Measurements from ENCODE around the gene CAMK2A.

CAMK2A gene

DNA sequence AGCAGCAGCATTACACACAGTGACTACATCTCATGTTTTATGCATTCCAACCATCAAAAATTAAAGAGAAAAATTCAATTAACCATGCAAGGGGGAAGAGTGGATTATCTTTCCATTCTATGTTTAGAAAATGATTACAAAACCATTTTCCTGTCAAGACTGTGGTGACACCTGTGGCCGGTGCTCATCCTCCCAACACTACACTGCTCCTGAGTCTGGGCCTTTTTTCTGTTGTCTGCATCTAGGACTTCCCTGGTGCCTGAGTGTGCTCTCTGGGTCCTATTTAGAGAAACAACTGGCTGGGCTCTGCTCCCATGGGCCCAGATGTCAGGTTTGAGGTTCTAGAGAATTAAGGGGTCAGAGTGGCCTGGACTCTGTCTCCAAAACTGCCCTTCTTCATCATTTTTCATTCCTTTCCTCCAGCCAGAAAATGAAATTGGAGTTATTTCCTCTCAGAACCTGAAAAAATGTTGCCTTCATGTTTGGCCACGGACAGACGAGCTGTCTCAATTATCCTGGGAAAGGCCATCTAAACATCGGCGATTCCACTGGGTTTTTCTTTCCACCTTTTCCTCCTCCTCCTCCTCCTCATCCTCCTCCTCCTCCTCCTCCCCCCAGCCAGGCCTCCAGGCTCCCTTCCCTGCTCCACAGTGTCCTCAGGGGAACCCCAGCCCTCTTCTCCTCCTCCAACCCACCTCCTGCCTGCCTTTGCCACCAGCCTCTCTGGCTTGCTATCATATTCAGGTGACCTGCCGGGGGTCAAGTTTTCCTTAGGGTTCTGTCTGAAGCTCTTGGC is 24.5 kb upstream of the CAMK2A start:
- Histone ChIP-seq H3K27me3 (ENCODE audit: control insufficient read depth, low read length) (peaks cover 28% of the 10 kb centered on the region), H3K36me3 (ENCODE audit: control insufficient read depth, low read length) (no peaks in the 10 kb centered on the region), H3K4me1 (ENCODE audit: control insufficient read depth, low read length) (no peaks in the 10 kb centered on the region), H3K4me3 (ENCODE audit: low read length) (no peak overlapping the region), H3K9me2 (replicated peaks; ENCODE audit: control insufficient read depth, low read length) (no peaks in the 10 kb centered on the region), H4K20me1 (ENCODE audit: control insufficient read depth, insufficient read depth, low read depth, low read length) (no peaks in the 10 kb centered on the region), H3K27ac (ENCODE audit: low read depth, low read length) (no peak overlapping the region), H3K4me2 (ENCODE audit: low read length) (no peak overlapping the region), H3F3A (ENCODE audit: control insufficient read depth, insufficient read depth) (no peaks in the 10 kb centered on the region), H3K79me2 (ENCODE audit: control insufficient read depth, low read length) (no peaks in the 10 kb centered on the region), H3K9me3 (ENCODE audit: control insufficient read depth, insufficient read depth, low read length) (no peaks in the 10 kb centered on the region)
- no peak for TF ChIP-seq EZH2phosphoT487 (IDR thresholded peaks at IDR 0.05; ENCODE audit: borderline replicate concordance, low read length)
- TF ChIP-seq, protein P1, sequence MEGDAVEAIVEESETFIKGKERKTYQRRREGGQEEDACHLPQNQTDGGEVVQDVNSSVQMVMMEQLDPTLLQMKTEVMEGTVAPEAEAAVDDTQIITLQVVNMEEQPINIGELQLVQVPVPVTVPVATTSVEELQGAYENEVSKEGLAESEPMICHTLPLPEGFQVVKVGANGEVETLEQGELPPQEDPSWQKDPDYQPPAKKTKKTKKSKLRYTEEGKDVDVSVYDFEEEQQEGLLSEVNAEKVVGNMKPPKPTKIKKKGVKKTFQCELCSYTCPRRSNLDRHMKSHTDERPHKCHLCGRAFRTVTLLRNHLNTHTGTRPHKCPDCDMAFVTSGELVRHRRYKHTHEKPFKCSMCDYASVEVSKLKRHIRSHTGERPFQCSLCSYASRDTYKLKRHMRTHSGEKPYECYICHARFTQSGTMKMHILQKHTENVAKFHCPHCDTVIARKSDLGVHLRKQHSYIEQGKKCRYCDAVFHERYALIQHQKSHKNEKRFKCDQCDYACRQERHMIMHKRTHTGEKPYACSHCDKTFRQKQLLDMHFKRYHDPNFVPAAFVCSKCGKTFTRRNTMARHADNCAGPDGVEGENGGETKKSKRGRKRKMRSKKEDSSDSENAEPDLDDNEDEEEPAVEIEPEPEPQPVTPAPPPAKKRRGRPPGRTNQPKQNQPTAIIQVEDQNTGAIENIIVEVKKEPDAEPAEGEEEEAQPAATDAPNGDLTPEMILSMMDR (IDR thresholded peaks at IDR 0.05; ENCODE audit: low read depth, low read length, poor library complexity, severe bottlenecking): no peak

DNA sequence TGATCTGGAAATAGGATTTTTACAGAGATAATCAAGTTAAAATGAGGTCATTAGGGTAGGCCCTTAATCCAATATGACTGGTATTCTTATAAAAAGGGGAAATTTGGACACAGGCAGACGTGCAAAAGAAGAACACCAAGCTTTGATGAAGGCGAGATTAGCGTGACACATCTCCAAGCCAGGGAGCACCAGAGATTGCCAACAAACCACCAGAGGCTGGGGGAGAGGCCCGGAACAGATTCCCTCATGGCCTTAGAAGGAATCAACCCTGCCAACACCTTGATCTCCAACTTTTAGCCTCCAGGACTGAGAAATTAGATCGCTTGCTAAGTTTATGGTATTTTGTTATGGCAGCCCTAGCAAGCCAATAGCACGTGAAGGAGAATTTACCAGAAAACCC is 23.9 kb upstream of the CAMK2A start:
- H3K36me3 ChIP-seq (ENCODE audit: control insufficient read depth, low read length): no peaks in the 10 kb centered on the region
- no peaks in the 10 kb centered on the region for H3F3A ChIP-seq (ENCODE audit: control insufficient read depth, insufficient read depth)
- no peaks in the 10 kb centered on the region for H3K4me1 ChIP-seq (ENCODE audit: control insufficient read depth, low read length)
- no peaks in the 10 kb centered on the region for H3K9me3 ChIP-seq (ENCODE audit: control insufficient read depth, insufficient read depth, low read length)
- no peak overlapping the region for H3K27ac ChIP-seq (ENCODE audit: low read depth, low read length)
- H3K4me2 ChIP-seq (ENCODE audit: low read length): no peak overlapping the region
- H4K20me1 ChIP-seq (ENCODE audit: control insufficient read depth, insufficient read depth, low read depth, low read length): no peaks in the 10 kb centered on the region
- no peak for TF ChIP-seq EZH2phosphoT487 (IDR thresholded peaks at IDR 0.05; ENCODE audit: borderline replicate concordance, low read length)
- TF ChIP-seq, protein P1 (IDR thresholded peaks at IDR 0.05; ENCODE audit: low read depth, low read length, poor library complexity, severe bottlenecking): no peak
- no peaks in the 10 kb centered on the region for H3K9me2 ChIP-seq (replicated peaks; ENCODE audit: control insufficient read depth, low read length)
- peaks cover 28% of the 10 kb centered on the region for H3K27me3 ChIP-seq (ENCODE audit: control insufficient read depth, low read length)
- no peak overlapping the region for H3K4me3 ChIP-seq (ENCODE audit: low read length)
- H3K79me2 ChIP-seq (ENCODE audit: control insufficient read depth, low read length): no peaks in the 10 kb centered on the region

DNA sequence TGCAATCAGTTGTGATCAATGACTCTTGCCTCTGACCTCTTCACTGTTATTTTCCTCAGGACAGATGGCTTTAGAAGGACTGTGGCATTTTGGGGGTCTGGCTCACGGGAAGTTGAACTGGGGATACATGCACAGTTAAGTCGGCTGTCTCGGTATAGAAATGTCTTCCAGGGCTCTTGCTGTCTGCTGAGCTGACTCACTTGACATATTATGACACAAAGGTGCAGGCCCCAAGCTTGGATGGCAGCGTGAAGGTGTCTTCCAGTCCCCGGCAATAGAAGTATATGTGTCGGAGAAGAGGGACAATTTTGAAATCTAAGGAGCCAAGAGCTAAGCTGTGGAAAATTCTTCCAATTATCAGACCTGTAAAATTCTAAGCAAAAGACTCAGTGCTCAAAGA is 22.9 kb upstream of the CAMK2A start:
- H3K36me3 ChIP-seq (ENCODE audit: control insufficient read depth, low read length): no peaks in the 10 kb centered on the region
- H4K20me1 ChIP-seq (ENCODE audit: control insufficient read depth, insufficient read depth, low read depth, low read length): no peaks in the 10 kb centered on the region
- peaks cover 28% of the 10 kb centered on the region for H3K27me3 ChIP-seq (ENCODE audit: control insufficient read depth, low read length)
- H3F3A ChIP-seq (ENCODE audit: control insufficient read depth, insufficient read depth): no peaks in the 10 kb centered on the region
- no peak for TF ChIP-seq EZH2phosphoT487 (IDR thresholded peaks at IDR 0.05; ENCODE audit: borderline replicate concordance, low read length)
- TF ChIP-seq, protein P1 (IDR thresholded peaks at IDR 0.05; ENCODE audit: low read depth, low read length, poor library complexity, severe bottlenecking): no peak
- no peak overlapping the region for H3K4me3 ChIP-seq (ENCODE audit: low read length)
- H3K4me2 ChIP-seq (ENCODE audit: low read length): no peak overlapping the region
- no peak overlapping the region for H3K27ac ChIP-seq (ENCODE audit: low read depth, low read length)
- no peaks in the 10 kb centered on the region for H3K9me2 ChIP-seq (replicated peaks; ENCODE audit: control insufficient read depth, low read length)
- H3K4me1 ChIP-seq (ENCODE audit: control insufficient read depth, low read length): no peaks in the 10 kb centered on the region
- H3K79me2 ChIP-seq (ENCODE audit: control insufficient read depth, low read length): no peaks in the 10 kb centered on the region
- H3K9me3 ChIP-seq (ENCODE audit: control insufficient read depth, insufficient read depth, low read length): no peaks in the 10 kb centered on the region
